Ovary (tissue), 9 donors: ENCODE data around the gene WASL. TPM values are rescaled to one million over a fixed set of nuclear protein-coding genes. Genes with fewer than 3 reads are reported as not detected.

ENCODE experiments used
- DNase-seq, 5 donors: peaks; one replicate each; pipeline ENCODE4 v3.0.0-alpha.2; 2019 to 2020
- H3K27ac ChIP-seq, 2 donors: fragments of 200-600 bp; one replicate each; pipeline versions ENCODE4 v1.5.1 to v1.8.0; 2019 to 2022
- H3K27me3 ChIP-seq: fragments of 200-600 bp; one replicate; pipeline ENCODE4 v1.8.0; 2022
- H3K36me3 ChIP-seq: fragments of 200-600 bp; sonication (generic); one replicate; pipeline ENCODE4 v1.5.1; 2019
- H3K4me1 ChIP-seq: one replicate; pipeline ENCODE4 v1.8.1; 2013; ENCODE audit warnings: mild to moderate bottlenecking, moderate library complexity; ENCODE audit not compliant: insufficient read depth
- H3K4me3 ChIP-seq: fragments of 200-600 bp; sonication (generic); one replicate; pipeline ENCODE4 v1.5.1; 2017
- H3K9me3 ChIP-seq, 2 donors: fragments of 200-600 bp in 1 of 2; sonication (generic) in 1 of 2; one replicate each; pipeline versions ENCODE4 v1.5.1 to v1.8.1; 2013 to 2019; ENCODE audit warnings: mild to moderate bottlenecking in 1 of 2, moderate library complexity in 1 of 2
- EP300 ChIP-seq: sonication (generic); formaldehyde crosslinking; IDR thresholded peaks from one replicate; pipeline ENCODE4 v1.6.1; 2017; ENCODE audit warnings: antibody characterized with exemption
- POLR2A ChIP-seq: fragments of 450-650 bp; IDR thresholded peaks from one replicate; pipeline ENCODE4 v1.6.1; 2017; ENCODE audit warnings: antibody characterized with exemption, mild to moderate bottlenecking, moderate library complexity
- WGBS, 3 donors: extraction: QIAGEN DNeasy Blood & Tissue Kit in 1 of 3; methylation state at CpG; one replicate each; pipeline versions ENCODE4 v1.1.5 to v1.1.7; 2013 to 2017; 5-methylcytosine and 5-hydroxymethylcytosine counted together
- intact Hi-C, 4 donors: fragments of 100-400 bp; cut with DNase I; formaldehyde crosslinking; loops; one replicate each; pipeline versions ENCODE4 v1.11.0 to v1.15.1; 2022 to 2023
- polyA plus RNA-seq, 2 donors: library from polyadenylated mRNA; stranded (reverse); fragments of 200-250 nt in 1 of 2; fragments of 350-450 nt in 1 of 2; fragmentation: Illumina TruSeq in 1 of 2; extraction: RNeasy Lipid Tissue Mini Kit (QIAGEN cat#74804) in 1 of 2; gene quantifications; one replicate each; pipeline ENCODE4 v1.2.3, GENCODE V29; 2013 to 2014
- total RNA-seq, 7 donors: library from RNA; depleted of rRNA in 2 of 7; stranded (reverse); fragments of >200 nt in 2 of 7; fragmentation: NEBNext Ultra II Directional in 3 of 7; extraction: Animal tissue kit (Norgen Biotek cat#: 25700) in 3 of 7; gene quantifications; one replicate each; pipeline versions ENCODE4 v1.1.0 to v1.2.4, GENCODE V29; 2016 to 2023
- TF ChIP-seq, protein P1 (sequence below), 3 donors: fragments of 450-650 bp in 2 of 3; fragments of 200-600 bp in 1 of 3; IDR thresholded peaks; one replicate each; pipeline versions ENCODE4 v1.5.1 to v1.8.0; 2016 to 2022; ENCODE audit warnings: antibody characterized with exemption in 3 of 3, mild to moderate bottlenecking in 1 of 3
- donor health status: DM: no; HTN: no; CAD: no; lungs with moderate emphysema.
- donor health status: DM: no; HTN: no; CAD: no.
- donor health status: Bipolar disorder and iron deficiency.
- donor health status: DM: yes; HTN: yes; CAD: no.
- donor health status: DM: no; HTN: no; CAD: no.
- donor health status: DM: yes; HTN: yes; CAD: no.

Gene WASL
- total and polyA plus RNA-seq, 9 donors = 29.1 to 71.5 (median 45.0) TPM

DNA sequence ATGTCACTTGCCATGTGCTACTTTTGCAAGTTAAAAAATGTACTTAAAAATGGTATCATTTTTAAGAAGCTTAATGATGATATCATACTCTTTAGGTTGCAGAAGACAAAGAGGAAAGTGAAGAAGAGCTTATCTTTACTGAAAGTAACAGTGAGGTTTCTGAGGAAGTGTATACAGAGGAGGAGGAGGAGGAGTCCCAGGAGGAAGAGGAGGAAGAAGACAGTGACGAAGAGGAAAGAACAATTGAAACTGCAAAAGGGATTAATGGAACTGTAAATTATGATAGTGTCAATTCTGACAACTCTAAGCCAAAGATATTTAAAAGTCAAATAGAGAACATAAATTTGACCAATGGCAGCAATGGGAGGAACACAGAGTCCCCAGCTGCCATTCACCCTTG is 87.0 kb downstream of the WASL start:
- no peak for DNase-seq
- Histone ChIP-seq H3K36me3 (no peaks in the 10 kb centered on the region), H3K9me3 (no peaks in the 10 kb centered on the region), H3K27ac (no peak overlapping the region), H3K27me3 (no peaks in the 10 kb centered on the region), H3K4me3 (no peak overlapping the region), H3K4me1 (no peaks in the 10 kb centered on the region)
- WGBS, 3 donors = 88 to 95% (median 94%) methylated on average over 1 of the region's 1 CpG
- intact Hi-C loops = no loop called here
- no peak for TF ChIP-seq EP300
- no peak for TF ChIP-seq POLR2A
- TF ChIP-seq, protein P1, sequence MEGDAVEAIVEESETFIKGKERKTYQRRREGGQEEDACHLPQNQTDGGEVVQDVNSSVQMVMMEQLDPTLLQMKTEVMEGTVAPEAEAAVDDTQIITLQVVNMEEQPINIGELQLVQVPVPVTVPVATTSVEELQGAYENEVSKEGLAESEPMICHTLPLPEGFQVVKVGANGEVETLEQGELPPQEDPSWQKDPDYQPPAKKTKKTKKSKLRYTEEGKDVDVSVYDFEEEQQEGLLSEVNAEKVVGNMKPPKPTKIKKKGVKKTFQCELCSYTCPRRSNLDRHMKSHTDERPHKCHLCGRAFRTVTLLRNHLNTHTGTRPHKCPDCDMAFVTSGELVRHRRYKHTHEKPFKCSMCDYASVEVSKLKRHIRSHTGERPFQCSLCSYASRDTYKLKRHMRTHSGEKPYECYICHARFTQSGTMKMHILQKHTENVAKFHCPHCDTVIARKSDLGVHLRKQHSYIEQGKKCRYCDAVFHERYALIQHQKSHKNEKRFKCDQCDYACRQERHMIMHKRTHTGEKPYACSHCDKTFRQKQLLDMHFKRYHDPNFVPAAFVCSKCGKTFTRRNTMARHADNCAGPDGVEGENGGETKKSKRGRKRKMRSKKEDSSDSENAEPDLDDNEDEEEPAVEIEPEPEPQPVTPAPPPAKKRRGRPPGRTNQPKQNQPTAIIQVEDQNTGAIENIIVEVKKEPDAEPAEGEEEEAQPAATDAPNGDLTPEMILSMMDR (IDR thresholded peaks at IDR 0.05) = no peak

DNA sequence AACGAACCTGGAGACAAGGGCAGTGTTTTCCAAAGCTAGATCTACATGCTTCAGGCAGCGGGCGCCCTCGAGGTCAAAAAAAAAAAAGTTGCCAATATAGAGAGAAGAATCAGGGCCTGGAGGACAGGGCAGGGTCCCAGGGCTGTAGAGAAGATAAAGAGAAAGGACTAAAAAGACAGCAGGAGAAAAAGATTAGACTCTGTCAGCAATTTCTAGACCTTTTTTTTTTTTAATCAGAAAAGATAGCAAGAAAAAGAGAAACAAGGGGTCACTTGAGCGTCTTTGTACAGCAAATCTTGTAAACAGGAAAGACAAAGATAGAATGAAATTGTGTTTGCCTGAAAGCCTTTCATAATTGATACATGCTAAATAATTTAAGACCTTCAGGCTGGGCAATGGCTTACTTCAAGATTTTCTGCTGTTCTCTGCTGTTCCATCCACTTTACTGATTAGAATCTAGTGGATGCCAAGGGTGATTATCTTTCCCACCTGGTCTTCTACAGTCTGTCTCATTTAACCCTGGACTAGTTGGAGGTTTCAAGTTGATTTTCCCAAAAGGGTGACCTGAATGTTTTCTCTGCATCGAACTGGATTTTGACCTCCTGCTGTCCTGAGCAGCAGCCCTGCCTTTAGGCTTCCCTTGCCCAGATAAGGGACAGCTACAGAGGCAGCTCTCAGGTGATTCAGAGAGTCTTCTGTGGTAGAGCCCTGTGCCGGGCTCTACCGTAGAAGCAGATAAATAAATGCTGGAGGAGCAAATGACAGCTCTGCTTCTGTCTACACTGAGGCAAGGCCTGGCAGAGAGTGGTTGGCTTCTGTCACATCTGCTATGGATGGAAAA is 88.1 kb downstream of the WASL start:
- Histone ChIP-seq H3K4me3 (no peak overlapping the region), H3K36me3 (no peaks in the 10 kb centered on the region), H3K4me1 (no peaks in the 10 kb centered on the region), H3K9me3 (no peaks in the 10 kb centered on the region), H3K27ac (no peak overlapping the region), H3K27me3 (no peaks in the 10 kb centered on the region)
- TF ChIP-seq EP300 (no peak), POLR2A (no peak)
- TF ChIP-seq, protein P1 (IDR thresholded peaks at IDR 0.05) = no peak
- WGBS, 3 donors = 67 to 78% (median 68%) methylated on average over 8 of the region's 8 CpGs
- intact Hi-C loops = no loop called here
- DNase-seq = no peak

DNA sequence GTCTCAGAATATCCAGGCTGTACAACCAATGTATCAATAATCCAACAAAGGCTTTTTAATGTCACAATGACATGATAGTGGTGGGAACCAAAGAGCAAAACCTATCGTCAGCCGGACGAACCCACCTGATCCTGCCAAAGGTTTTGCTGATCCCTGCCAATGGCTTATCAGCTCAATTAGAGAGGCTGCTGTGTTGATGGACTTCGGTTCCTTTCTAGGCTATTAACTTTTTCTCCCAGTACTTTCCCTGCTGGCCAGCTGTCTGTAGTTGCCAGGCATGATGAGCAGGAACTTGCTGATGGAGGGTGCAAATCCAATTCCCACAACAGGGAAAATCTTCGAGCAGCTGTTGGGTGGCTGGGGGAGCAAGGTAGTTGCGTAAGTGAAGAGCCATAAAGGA is 90.8 kb downstream of the WASL start:
- 74 to 92% (median 82%) methylated on average over 6 of the region's 6 CpGs for WGBS, 3 donors

GRCh38 chr7:123657304-123657685 is 91.5 kb downstream of the WASL start:
- 78 to 97% (median 84%) methylated on average over 1 of the region's 1 CpG for WGBS, 3 donors
- no peaks in the 10 kb centered on the region for H3K36me3 ChIP-seq
- intact Hi-C loops = no loop called here
- no peak overlapping the region for H3K4me3 ChIP-seq
- no peak overlapping the region for H3K27ac ChIP-seq
- no peaks in the 10 kb centered on the region for H3K27me3 ChIP-seq
- TF ChIP-seq, protein P1 (IDR thresholded peaks at IDR 0.05) = no peak
- no peak for TF ChIP-seq EP300
- no peak for TF ChIP-seq POLR2A
- no peaks in the 10 kb centered on the region for H3K9me3 ChIP-seq
- no peaks in the 10 kb centered on the region for H3K4me1 ChIP-seq
- DNase-seq = no peak

More for the DNA sequence above, 90.8 kb downstream of the WASL start:
- Histone ChIP-seq H3K4me3 (no peak overlapping the region), H3K9me3 (no peaks in the 10 kb centered on the region), H3K36me3 (no peaks in the 10 kb centered on the region), H3K4me1 (no peaks in the 10 kb centered on the region), H3K27ac (no peak overlapping the region), H3K27me3 (no peaks in the 10 kb centered on the region)
- DNase-seq = no peak
- TF ChIP-seq POLR2A (no peak), EP300 (no peak)
- TF ChIP-seq, protein P1 (IDR thresholded peaks at IDR 0.05) = no peak
- intact Hi-C loops = no loop called here
